HepG2 (cell line): Measurements from ENCODE around the gene TGFBR1. TPM values are rescaled to one million over a fixed set of nuclear protein-coding genes. Genes with fewer than 3 reads are reported as not detected.

ENCODE experiments used
- ATAC-seq: fragments of 200-7000 bp; cut with Tn5 transposase; 3 replicates; pipeline ENCODE4 v1.9.1; 2020; ENCODE audit warnings: mild to moderate bottlenecking, moderate library complexity
- BruUV-seq: library from RNA; stranded (reverse); fragments of 400-500 nt; replicated peaks from 2 replicates; lab custom pipeline; 2021; lab: Mats Ljungman, UMichigan
- CTCF ChIA-PET: fragments of 300-600 bp; formaldehyde crosslinking; extraction: SDS; loops from one replicate; lab custom pipeline; 2021; ENCODE audit warnings: low total read pairs, inconsistent platforms, low intra/inter-chr PET ratio; lab: Yijun Ruan, JAX
- POLR2A ChIA-PET: fragments of 350-600 bp; sonication (Branson Sonifier 250); formaldehyde crosslinking; loops from one replicate; lab custom pipeline; 2020; ENCODE audit warnings: antibody characterized with exemption, inconsistent platforms; lab: Yijun Ruan, JAX
- DNase-seq: peaks from one replicate; pipeline ENCODE4 v3.0.0-alpha.2; 2015; ENCODE audit warnings: low spot score
- FAIRE-seq: peaks from 3 replicates; lab custom pipeline; 2011; peaks lifted over from hg19 to GRCh38; lab: Jason Lieb, UNC
- H2AFZ ChIP-seq: one replicate; pipeline ENCODE4 v1.6.1; 2011; ENCODE audit warnings: low read length, inconsistent platforms
- H3K27ac ChIP-seq: fragments of 300-600 bp; 3 replicates; pipeline ENCODE4 v1.8.0; 2011; ENCODE audit warnings: mixed run types, mild to moderate bottlenecking, mixed read lengths, low read length, inconsistent platforms; ENCODE audit not compliant: insufficient read depth; ENCODE audit errors: extremely low read length
- H3K27me3 ChIP-seq, 2 experiments: fragments of 200-600 bp in 1 of 2; 2 replicates in 1 of 2; 3 replicates in 1 of 2; pipeline versions ENCODE4 v1.6.0 to v1.8.0; 2011; ENCODE audit warnings: low read length in 2 of 2, mild to moderate bottlenecking in 2 of 2, moderate library complexity in 2 of 2, inconsistent platforms in 1 of 2; ENCODE audit not compliant: insufficient read depth in 2 of 2, control insufficient read depth in 1 of 2
- H3K36me3 ChIP-seq, 2 experiments: fragments of 200-600 bp in 1 of 2; replicated peaks in 1 of 2; 2 replicates in 1 of 2; 3 replicates in 1 of 2; pipeline versions ENCODE4 v1.5.1 to v1.8.0; 2011; ENCODE audit warnings: low read length in 2 of 2, inconsistent platforms in 1 of 2; ENCODE audit not compliant: insufficient read depth in 2 of 2, control insufficient read depth in 1 of 2
- H3K4me1 ChIP-seq: 2 replicates; pipeline ENCODE4 v1.5.1; 2012; ENCODE audit warnings: low read length, inconsistent platforms; ENCODE audit not compliant: insufficient read depth
- H3K4me2 ChIP-seq: 2 replicates; pipeline ENCODE4 v1.6.0; 2011; ENCODE audit warnings: low read depth, low read length, inconsistent platforms
- H3K4me3 ChIP-seq, 3 experiments: fragments of 200-600 bp in 1 of 3; sonication (generic), shearing (Covaris generic) in 1 of 3; replicated peaks in 1 of 3; 2 replicates each; pipeline ENCODE4 v1.5.1; 2011 to 2016; ENCODE audit warnings: low read length in 3 of 3, inconsistent platforms in 2 of 3, low read depth in 2 of 3, mild to moderate bottlenecking in 2 of 3, control low read depth in 1 of 3, mixed read lengths in 1 of 3; ENCODE audit not compliant: insufficient read depth in 1 of 3
- H3K79me2 ChIP-seq: one replicate; pipeline ENCODE4 v1.6.1; 2011; ENCODE audit warnings: low read length, inconsistent platforms; ENCODE audit not compliant: insufficient read depth
- H3K9ac ChIP-seq: 2 replicates; pipeline ENCODE4 v1.6.0; 2011; ENCODE audit warnings: mild to moderate bottlenecking, low read depth, low read length, inconsistent platforms; ENCODE audit not compliant: insufficient read depth
- H3K9me3 ChIP-seq: 2 replicates; pipeline ENCODE4 v1.5.1; 2012; ENCODE audit warnings: mild to moderate bottlenecking, low read length
- H4K20me1 ChIP-seq: 2 replicates; pipeline ENCODE4 v1.6.0; 2011; ENCODE audit warnings: inconsistent platforms, mild to moderate bottlenecking, low read length, moderate library complexity; ENCODE audit not compliant: insufficient read depth
- ATRX ChIP-seq: sonication (generic); formaldehyde crosslinking; IDR thresholded peaks from 2 replicates; pipeline ENCODE4 v1.4.0; 2020; ENCODE audit warnings: missing genetic modification reagents, borderline replicate concordance
- DMTF1 ChIP-seq: sonication (generic); formaldehyde crosslinking; IDR thresholded peaks from 2 replicates; pipeline ENCODE4 v1.4.0; 2020; ENCODE audit warnings: mild to moderate bottlenecking, missing genetic modification reagents
- HNRNPK ChIP-seq: fragments of 200-400 bp; formaldehyde crosslinking; IDR thresholded peaks from 2 replicates; pipeline ENCODE4 v1.6.1; 2018; ENCODE audit warnings: low read length, low read depth, moderate library complexity, mild to moderate bottlenecking; ENCODE audit not compliant: poor library complexity, severe bottlenecking
- NFYB ChIP-seq: sonication (generic); formaldehyde crosslinking; IDR thresholded peaks from 2 replicates; pipeline ENCODE4 v1.4.0; 2020; ENCODE audit warnings: missing genetic modification reagents
- POLR2G ChIP-seq: fragments of 200-400 bp; formaldehyde crosslinking; IDR thresholded peaks from 2 replicates; pipeline ENCODE4 v1.6.1; 2018; ENCODE audit warnings: mild to moderate bottlenecking, low read depth, low read length, moderate library complexity
- SP140L ChIP-seq: sonication (generic); formaldehyde crosslinking; IDR thresholded peaks from 2 replicates; pipeline ENCODE4 v1.4.0; 2020; ENCODE audit warnings: missing genetic modification reagents, borderline replicate concordance
- SRY ChIP-seq: sonication (generic); formaldehyde crosslinking; IDR thresholded peaks from 2 replicates; pipeline ENCODE4 v1.8.0; 2022; ENCODE audit warnings: mild to moderate bottlenecking, missing genetic modification reagents
- TARDBP ChIP-seq: sonication (generic); formaldehyde crosslinking; IDR thresholded peaks from 2 replicates; pipeline ENCODE4 v1.8.0; 2022; ENCODE audit warnings: mild to moderate bottlenecking, missing genetic modification reagents
- TSC22D2 ChIP-seq: sonication (generic); formaldehyde crosslinking; IDR thresholded peaks from 2 replicates; pipeline ENCODE4 v1.5.1; 2020; ENCODE audit warnings: missing genetic modification reagents, mild to moderate bottlenecking, borderline replicate concordance
- ZNF329 ChIP-seq: sonication (generic); formaldehyde crosslinking; IDR thresholded peaks from 2 replicates; pipeline ENCODE4 v1.9.0; 2021; ENCODE audit warnings: low read depth, mild to moderate bottlenecking, missing genetic modification reagents
- ZNF460 ChIP-seq: sonication (generic); formaldehyde crosslinking; IDR thresholded peaks from 2 replicates; pipeline ENCODE4 v1.5.1; 2020; ENCODE audit warnings: missing genetic modification reagents, mild to moderate bottlenecking, borderline replicate concordance
- WGBS: methylation state at CpG from one replicate; pipeline ENCODE4 v1.1.6; 2017; ENCODE audit warnings: low lambda C conversion rate; 5-methylcytosine and 5-hydroxymethylcytosine counted together
- in situ Hi-C: cut with HindIII; loops from 2 replicates; pipeline ENCODE4 v1.10.0; 2017; ENCODE audit warnings: low pct_unique_long_range_greater_than_20kb; ENCODE audit not compliant: extremely low pct_ligation_motif_present
- intact Hi-C: fragments of 100-400 bp; cut with micrococcal nuclease; formaldehyde crosslinking; loops from one replicate; pipeline ENCODE4 v1.10.0; 2022; ENCODE audit not compliant: unreplicated experiment
- polyA plus RNA-seq, 8 experiments: library from polyadenylated mRNA; depleted of rRNA in 3 of 8; stranded (reverse) in 7 of 8; unstranded in 1 of 8; fragments of >200 nt; fragmentation: Illumina TruSeq in 4 of 8; extraction: Trizol in 4 of 8; gene quantifications; 2 replicates each; pipeline versions ENCODE4 v1.2.1 to v1.2.3, GENCODE V29; 2011 to 2016; ENCODE audit warnings: low read depth in 4 of 8, missing spikeins in 1 of 8, mixed read lengths in 1 of 8; ENCODE audit not compliant: insufficient read depth in 1 of 8
- total RNA-seq, 5 experiments: library from RNA; depleted of rRNA; stranded (reverse); fragments of >200 nt; fragmentation: Illumina TruSeq; extraction: Trizol; gene quantifications; 2 replicates each; pipeline ENCODE4 v1.2.3, GENCODE V29; 2016; ENCODE audit warnings: low read depth in 1 of 5

TGFBR1 gene
- total and polyA plus RNA-seq, 2 of the 13 experiments (the other 11 are each of a cell fraction or from before 2014, with no cell fraction given): 16.8 to 23.9 TPM

GRCh38 chr9:99187311-99187710 is 82.4 kb downstream of the TGFBR1 start:
- WGBS: 47% methylated on average over 4 of the region's 4 CpGs
- Histone ChIP-seq H3K27ac (no peak overlapping the region), H4K20me1 (no peaks in the 10 kb centered on the region), H3K4me1 (no peaks in the 10 kb centered on the region), H3K4me2 (no peak overlapping the region), H3K9me3 (no peaks in the 10 kb centered on the region), H3K36me3 (no peaks in the 10 kb centered on the region), H3K27me3 (peaks cover 0 to 9% of the 10 kb centered on the region in 2 experiments; a peak in 1 of 5 replicates), H3K79me2 (no peaks in the 10 kb centered on the region), H3K9ac (no peak overlapping the region), H2AFZ (no peak overlapping the region), H3K4me3 (no peak overlapping the region)
- FAIRE-seq (no peak), DNase-seq (no peak), ATAC-seq (no peak)
- BruUV-seq: no TSS peak
- POLR2A ChIA-PET: no interaction called here
- in situ Hi-C loops: loop anchor here (10.0 to 25.0 kb wide), 2 partner anchors 617 to 825 kb away; no protein-coding TSS in a partner anchor
- no peak for TF ChIP-seq ATRX (CRISPR knock-in tag)
- TF ChIP-seq DMTF1 (CRISPR knock-in tag): no peak
- TF ChIP-seq SRY: no peak
- TF ChIP-seq HNRNPK: no peak
- TF ChIP-seq TSC22D2 (CRISPR knock-in tag): no peak
- CTCF ChIA-PET: no interaction called here
- intact Hi-C loops: loop anchor here (10.0 kb wide), 1 partner anchor 77 kb away; no protein-coding TSS in a partner anchor

GRCh38 chr9:99189186-99189585 is 84.3 kb downstream of the TGFBR1 start:
- Histone ChIP-seq H3K4me2 (no peak overlapping the region), H3K36me3 (no peaks in the 10 kb centered on the region), H3K27me3 (peaks cover 0 to 7% of the 10 kb centered on the region in 2 experiments; a peak in 1 of 5 replicates), H4K20me1 (no peaks in the 10 kb centered on the region), H2AFZ (no peak overlapping the region), H3K9me3 (no peaks in the 10 kb centered on the region), H3K9ac (no peak overlapping the region), H3K79me2 (no peaks in the 10 kb centered on the region), H3K4me3 (no peak overlapping the region), H3K4me1 (no peaks in the 10 kb centered on the region), H3K27ac (no peak overlapping the region)
- ATAC-seq (no peak), FAIRE-seq (no peak), DNase-seq (no peak)
- intact Hi-C loops: loop anchor here (10.0 kb wide), 1 partner anchor 76 kb away; no protein-coding TSS in a partner anchor
- TF ChIP-seq SP140L (CRISPR knock-in tag): no peak
- no peak for TF ChIP-seq ZNF460 (CRISPR knock-in tag)
- TF ChIP-seq NFYB (CRISPR knock-in tag): no peak
- TF ChIP-seq POLR2G: no peak
- no peak for TF ChIP-seq TARDBP (CRISPR knock-in tag)
- TF ChIP-seq ZNF329 (CRISPR knock-in tag): no peak
- no TSS peak for BruUV-seq
- 0% methylated on average over 2 of the region's 2 CpGs for WGBS
- CTCF ChIA-PET: no interaction called here
- in situ Hi-C loops: loop anchor here (10.0 to 25.0 kb wide), 2 partner anchors 616 to 823 kb away; no protein-coding TSS in a partner anchor
- POLR2A ChIA-PET: interaction anchor here (0.6 kb wide), 1 partner anchor 1192 kb away, joined by 3 read pairs; no protein-coding TSS in a partner anchor
